Brain microvascular endothelial cell (primary cell): ENCODE data around the gene MTMR10.

ENCODE experiments used
- DNase-seq: peaks from one replicate; pipeline ENCODE4 v3.0.0-alpha.2; 2020
- H3K27ac ChIP-seq: fragments of 250-450 bp; sonication (Bioruptor Pico); 2 replicates; pipeline ENCODE4 v1.5.1; 2020; ENCODE audit warnings: mild to moderate bottlenecking, moderate library complexity
- H3K27me3 ChIP-seq: fragments of 250-450 bp; sonication (Bioruptor Pico); replicated peaks from 2 replicates; pipeline ENCODE4 v1.5.1; 2020; ENCODE audit warnings: mild to moderate bottlenecking
- H3K36me3 ChIP-seq: fragments of 250-450 bp; sonication (Bioruptor Pico); replicated peaks from 2 replicates; pipeline ENCODE4 v1.5.1; 2020; ENCODE audit warnings: mild to moderate bottlenecking
- H3K4me3 ChIP-seq: 2 replicates; pipeline ENCODE4 v1.5.1; 2011; ENCODE audit warnings: low read depth, mild to moderate bottlenecking, control low read depth, low read length, moderate library complexity
- in situ Hi-C: cut with HindIII; loops from 2 replicates; pipeline ENCODE4 v1.10.0; 2017; ENCODE audit warnings: low sequenced_read_pairs, low pct_ligation_motif_present
- TF ChIP-seq, protein P1 (sequence below): IDR thresholded peaks from 2 replicates; pipeline ENCODE4 v1.5.1; 2011; ENCODE audit warnings: low read depth, mild to moderate bottlenecking, moderate library complexity, low read length, control low read depth, inconsistent platforms; ENCODE audit errors: missing control alignments

MTMR10 gene

DNA sequence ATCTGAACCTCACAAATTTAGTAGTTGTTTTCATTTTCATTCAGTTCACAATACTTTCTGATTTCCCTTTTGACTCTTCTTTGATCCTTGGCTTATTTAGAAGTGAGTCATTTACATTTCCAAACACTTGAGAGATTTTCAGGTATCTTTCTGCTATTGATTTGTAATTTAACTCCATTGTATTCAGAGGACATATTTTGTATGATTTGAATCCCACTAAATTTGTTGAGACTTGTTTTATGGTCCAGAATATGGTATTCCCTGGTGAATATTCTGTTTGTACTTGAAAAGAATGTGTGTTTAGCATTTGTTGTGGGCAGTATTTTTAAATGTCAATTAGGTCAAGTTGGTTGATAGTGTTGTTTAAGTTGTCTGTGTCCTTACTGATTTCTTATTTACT, 58.1 kb downstream of the MTMR10 start:
- in situ Hi-C loops: no loop called here
- peaks cover 21% of the 10 kb centered on the region for H3K36me3 ChIP-seq
- TF ChIP-seq, protein P1, sequence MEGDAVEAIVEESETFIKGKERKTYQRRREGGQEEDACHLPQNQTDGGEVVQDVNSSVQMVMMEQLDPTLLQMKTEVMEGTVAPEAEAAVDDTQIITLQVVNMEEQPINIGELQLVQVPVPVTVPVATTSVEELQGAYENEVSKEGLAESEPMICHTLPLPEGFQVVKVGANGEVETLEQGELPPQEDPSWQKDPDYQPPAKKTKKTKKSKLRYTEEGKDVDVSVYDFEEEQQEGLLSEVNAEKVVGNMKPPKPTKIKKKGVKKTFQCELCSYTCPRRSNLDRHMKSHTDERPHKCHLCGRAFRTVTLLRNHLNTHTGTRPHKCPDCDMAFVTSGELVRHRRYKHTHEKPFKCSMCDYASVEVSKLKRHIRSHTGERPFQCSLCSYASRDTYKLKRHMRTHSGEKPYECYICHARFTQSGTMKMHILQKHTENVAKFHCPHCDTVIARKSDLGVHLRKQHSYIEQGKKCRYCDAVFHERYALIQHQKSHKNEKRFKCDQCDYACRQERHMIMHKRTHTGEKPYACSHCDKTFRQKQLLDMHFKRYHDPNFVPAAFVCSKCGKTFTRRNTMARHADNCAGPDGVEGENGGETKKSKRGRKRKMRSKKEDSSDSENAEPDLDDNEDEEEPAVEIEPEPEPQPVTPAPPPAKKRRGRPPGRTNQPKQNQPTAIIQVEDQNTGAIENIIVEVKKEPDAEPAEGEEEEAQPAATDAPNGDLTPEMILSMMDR: no peak
- H3K4me3 ChIP-seq: no peak overlapping the region
- no peaks in the 10 kb centered on the region for H3K27me3 ChIP-seq
- H3K27ac ChIP-seq: no peak overlapping the region
- no peak for DNase-seq

DNA sequence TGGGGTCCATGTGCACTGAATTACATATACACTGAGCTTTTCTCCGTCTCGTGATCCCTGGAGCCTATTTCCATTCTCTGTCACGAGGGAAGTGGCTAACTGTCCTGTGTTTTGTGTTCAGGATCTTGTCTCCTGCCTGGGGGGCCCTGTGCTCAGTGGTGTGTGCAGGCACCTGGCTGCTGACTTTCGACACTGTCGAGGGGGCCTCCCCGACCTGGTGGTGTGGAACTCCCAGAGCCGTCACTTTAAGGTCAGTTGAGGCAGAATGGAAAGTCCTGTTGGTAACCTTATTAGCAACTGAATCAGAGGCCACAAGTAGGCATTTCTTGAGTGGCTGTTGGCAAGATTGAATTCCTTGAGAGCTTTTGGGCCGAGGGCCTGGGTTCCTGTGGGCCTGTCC, 61.0 kb downstream of the MTMR10 start:
- DNase-seq: no peak
- Histone ChIP-seq H3K36me3 (peaks cover 30% of the 10 kb centered on the region), H3K27ac (no peak overlapping the region), H3K4me3 (no peak overlapping the region), H3K27me3 (no peaks in the 10 kb centered on the region)
- TF ChIP-seq, protein P1: no peak
- in situ Hi-C loops: no loop called here

DNA sequence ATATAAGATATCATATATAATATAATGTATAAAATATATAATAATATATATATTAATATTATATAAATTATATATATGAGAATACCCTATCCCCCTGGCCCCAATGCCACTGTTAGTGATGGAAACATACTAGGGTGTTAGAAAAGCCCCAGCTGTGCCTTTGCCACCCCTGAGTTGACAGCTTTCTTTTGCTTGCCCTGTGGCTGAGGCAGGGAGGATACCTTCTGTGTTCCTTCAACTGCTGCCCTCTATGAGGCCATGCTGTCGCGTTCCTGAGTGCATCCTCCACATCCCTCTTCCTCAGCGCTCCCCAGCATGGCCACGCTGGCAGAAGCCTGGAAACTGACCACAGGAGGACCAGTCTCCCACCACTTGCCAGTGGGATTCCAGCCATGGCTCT, 61.4 kb downstream of the MTMR10 start:
- in situ Hi-C loops: no loop called here
- no peak for DNase-seq
- TF ChIP-seq, protein P1: no peak
- no peak overlapping the region for H3K27ac ChIP-seq
- H3K4me3 ChIP-seq: no peak overlapping the region
- H3K36me3 ChIP-seq: peaks cover 32% of the 10 kb centered on the region
- H3K27me3 ChIP-seq: no peaks in the 10 kb centered on the region

DNA sequence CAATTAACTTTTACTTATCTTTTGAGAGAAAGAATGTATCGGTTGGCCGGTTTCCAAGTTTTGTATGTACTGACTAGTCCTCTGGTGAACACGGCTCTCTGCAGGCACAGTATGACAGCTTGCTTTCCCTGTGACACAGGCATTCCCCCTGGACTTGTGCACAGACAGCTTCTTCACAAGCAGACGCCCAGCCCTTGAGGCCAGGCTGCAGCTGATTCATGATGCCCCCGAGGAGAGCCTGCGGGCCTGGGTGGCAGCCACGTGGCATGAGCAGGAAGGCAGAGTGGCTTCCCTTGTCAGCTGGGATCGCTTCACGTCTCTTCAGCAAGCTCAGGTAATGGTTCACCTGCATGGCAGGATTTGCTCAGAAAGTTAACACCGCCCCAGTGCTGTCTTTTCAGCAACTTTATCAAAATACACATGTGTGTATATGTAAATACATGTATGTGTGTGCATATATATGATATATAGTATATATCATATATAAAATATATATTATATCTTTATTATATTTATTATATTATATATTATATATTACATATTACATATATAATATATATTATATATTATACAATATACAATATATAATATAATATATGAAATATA, 62.3 kb downstream of the MTMR10 start:
- no peak overlapping the region for H3K27ac ChIP-seq
- H3K36me3 ChIP-seq: peaks cover 32% of the 10 kb centered on the region
- TF ChIP-seq, protein P1: no peak
- no peak overlapping the region for H3K4me3 ChIP-seq
- no peak for DNase-seq
- in situ Hi-C loops: no loop called here
- no peaks in the 10 kb centered on the region for H3K27me3 ChIP-seq

DNA sequence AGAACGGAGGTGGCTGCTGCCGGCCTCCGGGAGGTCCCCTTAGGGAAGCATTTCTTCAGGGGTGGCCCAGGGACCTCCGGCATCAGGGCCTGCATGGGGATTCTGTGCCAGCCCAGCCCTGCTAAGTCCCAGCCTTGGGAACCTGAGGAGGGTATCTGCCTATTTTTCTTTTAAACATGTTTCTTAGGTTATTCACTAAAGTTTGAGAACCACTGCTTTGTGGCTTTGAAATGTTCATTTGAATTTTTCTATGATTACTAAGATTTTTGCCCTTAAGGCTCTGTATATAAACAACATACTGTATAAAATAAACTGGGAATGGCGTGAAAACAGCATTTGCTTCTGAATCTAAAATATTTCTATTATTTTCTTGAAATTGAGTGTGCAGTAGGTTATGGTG, 63.4 kb downstream of the MTMR10 start:
- TF ChIP-seq, protein P1: no peak
- no peaks in the 10 kb centered on the region for H3K27me3 ChIP-seq
- in situ Hi-C loops: no loop called here
- no peak overlapping the region for H3K27ac ChIP-seq
- H3K36me3 ChIP-seq: peaks cover 32% of the 10 kb centered on the region
- no peak for DNase-seq
- H3K4me3 ChIP-seq: no peak overlapping the region

DNA sequence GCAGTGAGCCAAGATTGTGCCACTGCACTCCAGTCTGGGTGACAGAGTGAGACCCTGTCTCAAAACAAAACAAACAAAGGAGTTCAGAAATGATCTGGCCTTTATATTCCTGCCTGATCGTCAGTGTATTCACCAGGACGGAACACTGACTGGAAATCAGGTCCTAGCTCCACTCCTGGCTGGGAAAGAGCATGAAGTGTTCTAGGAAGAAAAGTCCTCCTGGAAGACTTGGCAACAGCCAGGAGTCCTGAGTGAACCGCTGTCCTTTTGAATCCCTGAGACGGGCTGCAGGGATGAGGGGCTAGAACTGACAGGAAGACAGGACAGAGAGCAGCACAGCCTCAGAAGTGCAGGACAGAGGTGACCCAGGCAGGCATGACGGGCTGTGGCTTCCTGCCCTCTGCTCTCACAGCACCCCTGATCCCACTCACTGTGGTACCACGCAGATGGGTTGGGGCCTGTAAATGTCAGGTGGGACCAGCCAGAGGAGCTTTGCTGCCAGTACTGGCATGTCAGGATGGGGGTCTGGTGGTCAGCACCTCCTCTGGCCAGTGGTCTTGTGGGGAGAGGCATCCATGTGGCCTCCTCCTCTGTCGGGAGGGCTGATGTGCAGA, 64.2 kb downstream of the MTMR10 start:
- Histone ChIP-seq H3K27me3 (no peaks in the 10 kb centered on the region), H3K27ac (no peak overlapping the region), H3K4me3 (no peak overlapping the region), H3K36me3 (peaks cover 32% of the 10 kb centered on the region)
- TF ChIP-seq, protein P1: no peak
- in situ Hi-C loops: no loop called here
- no peak for DNase-seq
